Smooth muscle cell (in vitro differentiated cells): ENCODE measurements around the gene FXYD4. TPM values are rescaled to one million over a fixed set of nuclear protein-coding genes. Genes with fewer than 3 reads are reported as not detected.

Experiments used
- DNase-seq: peaks from one replicate; lab custom pipeline; 2025; ENCODE audit not compliant: unreplicated experiment; lab: John Stamatoyannopoulos, UW
- H2AFZ ChIP-seq: fragments of 200-600 bp; sonication (generic); 2 replicates; pipeline ENCODE4 v1.6.0; 2016; ENCODE audit warnings: antibody characterized with exemption, low read depth, mild to moderate bottlenecking
- H3F3A ChIP-seq: fragments of 200-600 bp; sonication (generic); 2 replicates; pipeline ENCODE4 v1.6.0; 2017; ENCODE audit warnings: antibody characterized with exemption, low read depth
- H3K27ac ChIP-seq: fragments of 200-600 bp; sonication (generic); 2 replicates; pipeline ENCODE4 v1.5.1; 2016; ENCODE audit warnings: low read depth, mild to moderate bottlenecking
- H3K27me3 ChIP-seq: fragments of 200-600 bp; sonication (generic); 2 replicates; pipeline ENCODE4 v1.6.1; 2016; ENCODE audit warnings: low read depth, mild to moderate bottlenecking
- H3K36me3 ChIP-seq: fragments of 200-600 bp; sonication (generic); 2 replicates; pipeline ENCODE4 v1.5.1; 2016; ENCODE audit warnings: low read depth
- H3K4me1 ChIP-seq: fragments of 200-600 bp; sonication (generic); 2 replicates; pipeline ENCODE4 v1.5.1; 2016; ENCODE audit warnings: low read depth
- H3K4me2 ChIP-seq: fragments of 200-600 bp; sonication (generic); 2 replicates; pipeline ENCODE4 v1.6.0; 2016; ENCODE audit warnings: mild to moderate bottlenecking
- H3K4me3 ChIP-seq: fragments of 200-600 bp; sonication (generic); 2 replicates; pipeline ENCODE4 v1.5.1; 2016; ENCODE audit warnings: mild to moderate bottlenecking
- H3K79me2 ChIP-seq: fragments of 200-600 bp; sonication (generic); 2 replicates; pipeline ENCODE4 v1.6.0; 2016; ENCODE audit warnings: low read depth, mild to moderate bottlenecking
- H3K9ac ChIP-seq: fragments of 200-600 bp; sonication (generic); 2 replicates; pipeline ENCODE4 v1.6.0; 2016; ENCODE audit warnings: low read depth
- H3K9me3 ChIP-seq: fragments of 200-600 bp; sonication (generic); replicated peaks from 2 replicates; pipeline ENCODE4 v1.5.1; 2016; ENCODE audit warnings: low read depth
- H4K20me1 ChIP-seq: fragments of 200-600 bp; sonication (generic); 2 replicates; pipeline ENCODE4 v1.6.0; 2016; ENCODE audit warnings: low read depth
- CTCF ChIP-seq: fragments of 200-600 bp; sonication (generic); IDR thresholded peaks from 2 replicates; pipeline ENCODE4 v1.5.1; 2017; ENCODE audit warnings: borderline replicate concordance, mild to moderate bottlenecking, antibody characterized with exemption; ENCODE audit not compliant: insufficient read depth, poor library complexity, severe bottlenecking
- WGBS: methylation state at CpG from one replicate; pipeline ENCODE4 v1.1.7; 2016; ENCODE audit warnings: low lambda C conversion rate; 5-methylcytosine and 5-hydroxymethylcytosine counted together
- polyA plus RNA-seq: library from polyadenylated mRNA; unstranded; fragments of >200 nt; fragmentation: Nextera tagmentation; extraction: Ambion mirVana; gene quantifications from 2 replicates; pipeline ENCODE4 v1.2.1, GENCODE V29; 2016
- total RNA-seq: library from RNA; depleted of rRNA; stranded (reverse); fragments of >200 nt; gene quantifications from 2 replicates; pipeline ENCODE4 v1.2.3, GENCODE V29; 2014

FXYD4 gene
- total and polyA plus RNA-seq, 2 experiments from 2014 or later = not detected

GRCh38 chr10:43338117-43338516, 33.3 kb upstream of the FXYD4 start:
- Histone ChIP-seq H3K79me2 (no peaks in the 10 kb centered on the region), H2AFZ (no peak overlapping the region), H3K36me3 (no peaks in the 10 kb centered on the region)

GRCh38 chr10:43339136-43339535, 32.3 kb upstream of the FXYD4 start:
- Histone ChIP-seq H3K27me3 (no peaks in the 10 kb centered on the region), H3F3A (no peaks in the 10 kb centered on the region), H3K4me1 (no peaks in the 10 kb centered on the region), H3K9ac (no peak overlapping the region), H3K79me2 (no peaks in the 10 kb centered on the region), H2AFZ (no peak overlapping the region), H4K20me1 (no peaks in the 10 kb centered on the region), H3K27ac (no peak overlapping the region), H3K9me3 (no peaks in the 10 kb centered on the region), H3K36me3 (no peaks in the 10 kb centered on the region), H3K4me3 (no peak overlapping the region), H3K4me2 (no peak overlapping the region)
- no peak for TF ChIP-seq CTCF
- WGBS = 93% methylated on average over 11 of the region's 11 CpGs
- no peak for DNase-seq

More at GRCh38 chr10:43338117-43338516, 33.3 kb upstream of the FXYD4 start:
- H3K9ac ChIP-seq = no peak overlapping the region
- H3K4me2 ChIP-seq = no peak overlapping the region
- no peaks in the 10 kb centered on the region for H3K27me3 ChIP-seq
- no peaks in the 10 kb centered on the region for H3F3A ChIP-seq
- no peak for DNase-seq
- TF ChIP-seq CTCF = no peak
- H4K20me1 ChIP-seq = no peaks in the 10 kb centered on the region
- H3K4me3 ChIP-seq = no peak overlapping the region
- no peaks in the 10 kb centered on the region for H3K9me3 ChIP-seq
- H3K27ac ChIP-seq = no peak overlapping the region
- no peaks in the 10 kb centered on the region for H3K4me1 ChIP-seq
- 83% methylated on average over 12 of the region's 12 CpGs for WGBS

- Histone ChIP-seq H3K36me3 (no peaks in the 10 kb centered on the region), H3K4me1 (no peaks in the 10 kb centered on the region), H3K9me3 (no peaks in the 10 kb centered on the region), H3K4me2 (no peak overlapping the region), H2AFZ (no peak overlapping the region), H3F3A (no peaks in the 10 kb centered on the region), H3K4me3 (no peak overlapping the region), H3K9ac (no peak overlapping the region), H3K79me2 (no peaks in the 10 kb centered on the region), H3K27ac (no peak overlapping the region), H4K20me1 (no peaks in the 10 kb centered on the region), H3K27me3 (no peaks in the 10 kb centered on the region)
- DNase-seq = no peak
- TF ChIP-seq CTCF = no peak
- 90% methylated on average over 6 of the region's 6 CpGs for WGBS
Measured at GRCh38 chr10:43340101-43340500, 31.3 kb upstream of the FXYD4 start.

- Histone ChIP-seq H4K20me1 (no peaks in the 10 kb centered on the region), H3K4me2 (no peak overlapping the region), H3K27ac (no peak overlapping the region), H3K9me3 (no peaks in the 10 kb centered on the region), H2AFZ (no peak overlapping the region), H3F3A (no peaks in the 10 kb centered on the region), H3K4me3 (no peak overlapping the region), H3K4me1 (no peaks in the 10 kb centered on the region), H3K36me3 (no peaks in the 10 kb centered on the region), H3K9ac (no peak overlapping the region), H3K79me2 (no peaks in the 10 kb centered on the region), H3K27me3 (no peaks in the 10 kb centered on the region)
- TF ChIP-seq CTCF = no peak
- WGBS = 67% methylated on average over 9 of the region's 9 CpGs
- no peak for DNase-seq
Measured at GRCh38 chr10:43340619-43341018, 30.8 kb upstream of the FXYD4 start.
